K562 (cell line): ENCODE measurements around the gene NANOG.
"Not testable (repeated sequence)": the region's sequence is repeated elsewhere in the genome, so short reads cannot be mapped to it uniquely, and the experiment has no call there.

Experiments used
- CBX2 ChIP-seq: fragments of 200-600 bp; sonication (generic); IDR thresholded peaks from one replicate; pipeline ENCODE4 v1.6.1; 2012; ENCODE audit warnings: mild to moderate bottlenecking, low read length, inconsistent platforms; ENCODE audit not compliant: insufficient read depth, poor library complexity, severe bottlenecking
- HDAC1 ChIP-seq, 2 experiments: fragments of 450-650 bp; IDR thresholded peaks; 2 replicates each; pipeline ENCODE4 v1.6.1; 2016 to 2017; ENCODE audit warnings: inconsistent platforms in 1 of 2, mild to moderate bottlenecking in 1 of 2, moderate library complexity in 1 of 2
- POLR2A ChIP-seq: fragments of 450-650 bp; conservative IDR thresholded peaks from 2 replicates; pipeline ENCODE4 v1.6.1; 2016
- SP1 ChIP-seq: sonication (generic); formaldehyde crosslinking; IDR thresholded peaks from 2 replicates; pipeline ENCODE4 v1.8.1; 2022; ENCODE audit warnings: mild to moderate bottlenecking, missing genetic modification reagents
- TAF1 ChIP-seq: IDR thresholded peaks from 2 replicates; pipeline ENCODE4 v1.6.1; 2011; ENCODE audit warnings: mild to moderate bottlenecking, low read length, moderate library complexity; ENCODE audit not compliant: insufficient read depth, control insufficient read depth, severe bottlenecking; ENCODE audit errors: extremely low read depth
- TBL1XR1 ChIP-seq, 2 experiments: IDR thresholded peaks; 2 replicates each; pipeline ENCODE4 v1.6.1; 2012; ENCODE audit warnings: improper control_type of control experiment in 2 of 2, low read length in 2 of 2, mild to moderate bottlenecking in 1 of 2
- YY1 ChIP-seq, 3 experiments: IDR thresholded peaks; 2 replicates each; pipeline ENCODE4 v1.6.1; 2011; ENCODE audit warnings: low read length in 2 of 3, mild to moderate bottlenecking in 2 of 3, moderate library complexity in 2 of 3, borderline replicate concordance in 1 of 3, control low read depth in 1 of 3, low read depth in 1 of 3; ENCODE audit not compliant: insufficient read depth in 3 of 3, insufficient replicate concordance in 2 of 3, control insufficient read depth in 1 of 3, insufficient read length in 1 of 3; ENCODE audit errors: extremely low read depth in 1 of 3
- ZNF436 ChIP-seq: fragments of 250-450, 450-650 bp; sonication (Bioruptor Pico); formaldehyde crosslinking; IDR thresholded peaks from 2 replicates; pipeline ENCODE4 v1.7.0; 2020; ENCODE audit warnings: mild to moderate bottlenecking
- TF ChIP-seq, protein P1 (sequence below), 3 experiments: IDR thresholded peaks in 2 of 3; conservative IDR thresholded peaks in 1 of 3; 2 replicates each; pipeline ENCODE4 v1.5.1; 2011 to 2012; ENCODE audit warnings: low read length in 3 of 3, mild to moderate bottlenecking in 3 of 3, control low read depth in 2 of 3, improper control_type of control experiment in 1 of 3, inconsistent platforms in 1 of 3, low read depth in 1 of 3, mixed read lengths in 1 of 3, moderate library complexity in 1 of 3; ENCODE audit not compliant: insufficient read depth in 2 of 3

GRCh38 chr12:7848098-7848422 is 58.9 kb downstream of the NANOG start:
- not testable (repeated sequence) for TF ChIP-seq HDAC1 (IDR thresholded peaks at IDR 0.05); SP1 (CRISPR knock-in tag); ZNF436 (CRISPR knock-in tag); TBL1XR1 (IDR thresholded peaks at IDR 0.05; ENCODE audit: low read length in 2 of 2); CBX2; YY1 (IDR thresholded peaks at IDR 0.05; ENCODE audit: borderline replicate concordance in 1 of 3, control insufficient read depth in 1 of 3, extremely low read depth in 1 of 3, insufficient read depth in 3 of 3, insufficient read length in 1 of 3, insufficient replicate concordance in 2 of 3, low read depth in 1 of 3, low read length in 2 of 3); POLR2A; TAF1
- TF ChIP-seq, protein P1, sequence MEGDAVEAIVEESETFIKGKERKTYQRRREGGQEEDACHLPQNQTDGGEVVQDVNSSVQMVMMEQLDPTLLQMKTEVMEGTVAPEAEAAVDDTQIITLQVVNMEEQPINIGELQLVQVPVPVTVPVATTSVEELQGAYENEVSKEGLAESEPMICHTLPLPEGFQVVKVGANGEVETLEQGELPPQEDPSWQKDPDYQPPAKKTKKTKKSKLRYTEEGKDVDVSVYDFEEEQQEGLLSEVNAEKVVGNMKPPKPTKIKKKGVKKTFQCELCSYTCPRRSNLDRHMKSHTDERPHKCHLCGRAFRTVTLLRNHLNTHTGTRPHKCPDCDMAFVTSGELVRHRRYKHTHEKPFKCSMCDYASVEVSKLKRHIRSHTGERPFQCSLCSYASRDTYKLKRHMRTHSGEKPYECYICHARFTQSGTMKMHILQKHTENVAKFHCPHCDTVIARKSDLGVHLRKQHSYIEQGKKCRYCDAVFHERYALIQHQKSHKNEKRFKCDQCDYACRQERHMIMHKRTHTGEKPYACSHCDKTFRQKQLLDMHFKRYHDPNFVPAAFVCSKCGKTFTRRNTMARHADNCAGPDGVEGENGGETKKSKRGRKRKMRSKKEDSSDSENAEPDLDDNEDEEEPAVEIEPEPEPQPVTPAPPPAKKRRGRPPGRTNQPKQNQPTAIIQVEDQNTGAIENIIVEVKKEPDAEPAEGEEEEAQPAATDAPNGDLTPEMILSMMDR (IDR thresholded peaks at IDR 0.05 in 2 of 3, conservative IDR thresholded peaks at IDR 0.05 in 1 of 3; ENCODE audit: insufficient read depth in 2 of 3, low read depth in 1 of 3, low read length in 3 of 3): not testable (repeated sequence)
